HCT116 (cell line): ENCODE data around the gene TEKT3. TPM values are rescaled to one million over a fixed set of nuclear protein-coding genes. Genes with fewer than 3 reads are reported as not detected.

Experiments used
- ATAC-seq: fragments of 200-7000 bp; cut with Tn5 transposase; 2 replicates; pipeline ENCODE4 v1.9.1; 2020; ENCODE audit warnings: mild to moderate bottlenecking, moderate library complexity
- BruUV-seq: library from RNA; stranded (reverse); fragments of 400-500 nt; replicated peaks from 2 replicates; lab custom pipeline; 2021; lab: Mats Ljungman, UMichigan
- CTCF ChIA-PET: fragments of 300-600 bp; sonication (Branson Sonifier 250); formaldehyde crosslinking; loops from one replicate; lab custom pipeline; 2021; ENCODE audit warnings: antibody characterized with exemption; lab: Charles Lee
- POLR2A ChIA-PET: fragments of 300-600, 350-600 bp; sonication (Branson Sonifier 250); formaldehyde crosslinking; loops from one replicate; lab custom pipeline; 2021; ENCODE audit warnings: antibody characterized with exemption; lab: Charles Lee
- RAD21 ChIA-PET, 2 experiments: fragments of 300-600 bp; sonication (Branson Sonifier 250); formaldehyde crosslinking; loops; one replicate each; lab custom pipeline; 2023; ENCODE audit warnings: low total read pairs in 2 of 2; ENCODE audit not compliant: uncharacterized antibody in 2 of 2, unreplicated experiment in 2 of 2, low non-redundant PET in 1 of 2; lab: Charles Lee
- DNase-seq: peaks from one replicate; pipeline ENCODE4 v3.0.0-alpha.2; 2010; ENCODE audit warnings: low read depth, low spot score
- H2AFZ ChIP-seq: fragments of 200-600 bp; shearing (Covaris generic), sonication (generic); 2 replicates; pipeline ENCODE4 v1.6.1; 2017; ENCODE audit warnings: low read depth, mixed run types, mixed read lengths, antibody characterized with exemption, low read length; ENCODE audit not compliant: poor library complexity, severe bottlenecking
- H3K27ac ChIP-seq: 2 replicates; pipeline ENCODE4 v1.5.1; 2012; ENCODE audit warnings: low read depth, low read length
- H3K27me3 ChIP-seq: fragments of 200-600 bp; sonication (generic); 2 replicates; pipeline ENCODE4 v1.6.1; 2016; ENCODE audit warnings: mixed run types, low read length, mixed read lengths; ENCODE audit not compliant: insufficient read depth
- H3K36me3 ChIP-seq, 2 experiments: fragments of 200-500 bp in 1 of 2; fragments of 200-600 bp in 1 of 2; sonication (Bioruptor generic) in 1 of 2; sonication (generic) in 1 of 2; 2 replicates each; pipeline versions ENCODE4 v1.5.1 to v1.6.1; 2014 to 2016; ENCODE audit warnings: low read length in 2 of 2, inconsistent platforms in 1 of 2, mixed read lengths in 1 of 2, mixed run types in 1 of 2; ENCODE audit not compliant: insufficient read depth in 2 of 2, control insufficient read depth in 1 of 2
- H3K4me1 ChIP-seq, 2 experiments: fragments of 200-600 bp in 1 of 2; sonication (generic) in 1 of 2; 2 replicates each; pipeline versions ENCODE4 v1.5.1 to v1.6.1; 2012 to 2017; ENCODE audit warnings: low read length in 2 of 2, inconsistent platforms in 1 of 2, mild to moderate bottlenecking in 1 of 2, mixed read lengths in 1 of 2, mixed run types in 1 of 2, moderate library complexity in 1 of 2; ENCODE audit not compliant: insufficient read depth in 2 of 2, control insufficient read depth in 1 of 2
- H3K4me2 ChIP-seq: fragments of 200-600 bp; sonication (generic); 2 replicates; pipeline ENCODE4 v1.6.1; 2017; ENCODE audit warnings: mixed run types, low read length, mixed read lengths
- H3K4me3 ChIP-seq, 2 experiments: fragments of 200-600 bp in 1 of 2; sonication (generic) in 1 of 2; replicated peaks in 1 of 2; 2 replicates each; pipeline ENCODE4 v1.5.1; 2011 to 2016; ENCODE audit warnings: low read length in 2 of 2, control low read depth in 1 of 2, low read depth in 1 of 2, mild to moderate bottlenecking in 1 of 2, mixed read lengths in 1 of 2, mixed run types in 1 of 2
- H3K79me2 ChIP-seq: fragments of 200-600 bp; sonication (generic); 2 replicates; pipeline ENCODE4 v1.6.1; 2017; ENCODE audit warnings: mild to moderate bottlenecking, mixed run types, low read length, moderate library complexity, mixed read lengths; ENCODE audit not compliant: insufficient read depth
- H3K9ac ChIP-seq: fragments of 200-600 bp; sonication (generic); 2 replicates; pipeline ENCODE4 v1.6.1; 2016; ENCODE audit warnings: low read length, mixed read lengths
- H3K9me2 ChIP-seq: fragments of 200-600 bp; sonication (generic), shearing (Covaris generic); 2 replicates; pipeline ENCODE4 v1.6.1; 2017; ENCODE audit warnings: mixed run types, mild to moderate bottlenecking, moderate library complexity; ENCODE audit not compliant: insufficient read depth
- H3K9me3 ChIP-seq, 2 experiments: fragments of 200-500 bp in 1 of 2; fragments of 200-600 bp in 1 of 2; sonication (Bioruptor generic) in 1 of 2; sonication (generic) in 1 of 2; 2 replicates each; pipeline ENCODE4 v1.6.1; 2014 to 2017; ENCODE audit warnings: low read length in 2 of 2, mixed read lengths in 2 of 2, inconsistent platforms in 1 of 2, low read depth in 1 of 2, mild to moderate bottlenecking in 1 of 2, mixed run types in 1 of 2, moderate library complexity in 1 of 2; ENCODE audit not compliant: control insufficient read depth in 1 of 2, insufficient read depth in 1 of 2
- H4K20me1 ChIP-seq: fragments of 200-600 bp; sonication (generic), shearing (Covaris generic); 2 replicates; pipeline ENCODE4 v1.6.1; 2017; ENCODE audit warnings: mixed run types, mild to moderate bottlenecking, moderate library complexity; ENCODE audit not compliant: insufficient read depth
- CBX3 ChIP-seq: IDR thresholded peaks from 2 replicates; pipeline ENCODE4 v1.6.1; 2012; ENCODE audit warnings: low read depth
- CEBPB ChIP-seq: IDR thresholded peaks from 2 replicates; pipeline ENCODE4 v1.6.1; 2012; ENCODE audit warnings: low read depth
- EGR1 ChIP-seq: IDR thresholded peaks from 2 replicates; pipeline ENCODE4 v1.6.1; 2012; ENCODE audit warnings: low read depth
- EZH2 ChIP-seq: fragments of 200-600 bp; sonication (generic); IDR thresholded peaks from 2 replicates; pipeline ENCODE4 v1.6.1; 2017; ENCODE audit warnings: antibody characterized with exemption, mixed run types
- EZH2phosphoT487 ChIP-seq: fragments of 200-600 bp; IDR thresholded peaks from 2 replicates; pipeline ENCODE4 v1.6.1; 2018; ENCODE audit warnings: antibody characterized with exemption, borderline replicate concordance
- FOSL1 ChIP-seq: IDR thresholded peaks from 2 replicates; pipeline ENCODE4 v1.6.1; 2012; ENCODE audit warnings: low read depth
- POLR2A ChIP-seq: IDR thresholded peaks from 2 replicates; pipeline ENCODE4 v1.7.0; 2011; ENCODE audit warnings: borderline replicate concordance; ENCODE audit not compliant: insufficient read depth, insufficient read length; ENCODE audit errors: extremely low read depth
- POLR2AphosphoS5 ChIP-seq: IDR thresholded peaks from 2 replicates; pipeline ENCODE4 v1.6.1; 2011; ENCODE audit warnings: mild to moderate bottlenecking, low read depth, low read length, moderate library complexity
- RAD21 ChIP-seq: IDR thresholded peaks from 2 replicates; pipeline ENCODE4 v1.6.1; 2012; ENCODE audit warnings: low read depth, mild to moderate bottlenecking
- SIN3A ChIP-seq: IDR thresholded peaks from 2 replicates; pipeline ENCODE4 v1.6.1; 2012; ENCODE audit warnings: low read depth
- SRF ChIP-seq: IDR thresholded peaks from 2 replicates; pipeline ENCODE4 v1.6.1; 2012; ENCODE audit warnings: low read depth
- YY1 ChIP-seq: IDR thresholded peaks from 2 replicates; pipeline ENCODE4 v1.6.1; 2011; ENCODE audit warnings: low read length, low read depth, moderate library complexity, mild to moderate bottlenecking; ENCODE audit not compliant: insufficient replicate concordance; ENCODE audit errors: extremely low read depth
- ZFX ChIP-seq: fragments of 450-650 bp; IDR thresholded peaks from 2 replicates; pipeline ENCODE4 v1.6.1; 2017
- ZNF274 ChIP-seq: fragments of 200-500 bp; sonication (Bioruptor generic); IDR thresholded peaks from 2 replicates; pipeline ENCODE4 v1.6.1; 2014; ENCODE audit warnings: mild to moderate bottlenecking, low read depth, low read length, inconsistent platforms
- intact Hi-C: fragments of 100-400 bp; cut with micrococcal nuclease; formaldehyde crosslinking; loops from 2 replicates; pipeline ENCODE4 v1.10.0; 2022
- total RNA-seq: library from RNA; stranded (reverse); gene quantifications from one replicate; pipeline ENCODE4 v1.2.1, GENCODE V29; 2021; ENCODE audit not compliant: unreplicated experiment
- TF ChIP-seq, protein P1 (sequence below), 3 experiments: fragments of 200-600 bp in 1 of 3; sonication (generic) in 1 of 3; IDR thresholded peaks in 2 of 3; conservative IDR thresholded peaks in 1 of 3; 2 replicates each; pipeline ENCODE4 v1.5.1; 2012 to 2017; ENCODE audit warnings: low read depth in 2 of 3, low read length in 2 of 3, antibody characterized with exemption in 1 of 3, borderline replicate concordance in 1 of 3, control low read depth in 1 of 3, mild to moderate bottlenecking in 1 of 3, mixed read lengths in 1 of 3, mixed run types in 1 of 3, moderate library complexity in 1 of 3; ENCODE audit not compliant: insufficient read depth in 1 of 3
- TF ChIP-seq, protein P2 (sequence below): IDR thresholded peaks from 2 replicates; pipeline ENCODE4 v1.6.1; 2012

The TEKT3 gene
- total RNA-seq, 1 experiment from 2014 or later: 0.64 TPM

DNA sequence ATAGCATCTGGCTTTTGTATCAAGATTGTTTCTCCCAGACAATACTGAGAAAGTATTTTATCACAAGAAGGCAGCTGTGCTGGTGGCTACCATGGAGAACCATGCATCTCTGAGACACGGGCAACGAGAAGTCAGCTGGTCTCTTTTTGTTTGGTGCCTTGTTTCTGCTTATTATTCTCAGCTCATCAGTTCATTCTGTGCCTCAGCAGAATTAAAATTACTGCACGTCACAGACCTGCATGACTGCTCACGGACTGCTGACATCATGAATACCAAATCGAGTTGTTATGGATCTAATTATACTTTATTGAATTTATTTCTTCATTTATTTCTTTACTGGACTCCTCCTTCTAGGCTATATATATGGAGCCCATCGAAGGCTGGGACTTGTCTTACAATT is 57.3 kb downstream of the TEKT3 start:
- CTCF ChIA-PET: no interaction called here
- no peak overlapping the region for H3K4me3 ChIP-seq
- TF ChIP-seq RAD21 (no peak), SRF (no peak), SIN3A (no peak), EZH2phosphoT487 (no peak), POLR2A (no peak), YY1 (no peak), POLR2AphosphoS5 (no peak), CBX3 (no peak), CEBPB (no peak), ZFX (no peak), EGR1 (no peak), EZH2 (no peak), ZNF274 (no peak), FOSL1 (no peak)
- TF ChIP-seq, protein P1, sequence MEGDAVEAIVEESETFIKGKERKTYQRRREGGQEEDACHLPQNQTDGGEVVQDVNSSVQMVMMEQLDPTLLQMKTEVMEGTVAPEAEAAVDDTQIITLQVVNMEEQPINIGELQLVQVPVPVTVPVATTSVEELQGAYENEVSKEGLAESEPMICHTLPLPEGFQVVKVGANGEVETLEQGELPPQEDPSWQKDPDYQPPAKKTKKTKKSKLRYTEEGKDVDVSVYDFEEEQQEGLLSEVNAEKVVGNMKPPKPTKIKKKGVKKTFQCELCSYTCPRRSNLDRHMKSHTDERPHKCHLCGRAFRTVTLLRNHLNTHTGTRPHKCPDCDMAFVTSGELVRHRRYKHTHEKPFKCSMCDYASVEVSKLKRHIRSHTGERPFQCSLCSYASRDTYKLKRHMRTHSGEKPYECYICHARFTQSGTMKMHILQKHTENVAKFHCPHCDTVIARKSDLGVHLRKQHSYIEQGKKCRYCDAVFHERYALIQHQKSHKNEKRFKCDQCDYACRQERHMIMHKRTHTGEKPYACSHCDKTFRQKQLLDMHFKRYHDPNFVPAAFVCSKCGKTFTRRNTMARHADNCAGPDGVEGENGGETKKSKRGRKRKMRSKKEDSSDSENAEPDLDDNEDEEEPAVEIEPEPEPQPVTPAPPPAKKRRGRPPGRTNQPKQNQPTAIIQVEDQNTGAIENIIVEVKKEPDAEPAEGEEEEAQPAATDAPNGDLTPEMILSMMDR (IDR thresholded peaks at IDR 0.05 in 2 of 3, conservative IDR thresholded peaks at IDR 0.05 in 1 of 3; ENCODE audit: borderline replicate concordance in 1 of 3, insufficient read depth in 1 of 3, low read depth in 2 of 3, low read length in 2 of 3): no peak
- TF ChIP-seq, protein P2, sequence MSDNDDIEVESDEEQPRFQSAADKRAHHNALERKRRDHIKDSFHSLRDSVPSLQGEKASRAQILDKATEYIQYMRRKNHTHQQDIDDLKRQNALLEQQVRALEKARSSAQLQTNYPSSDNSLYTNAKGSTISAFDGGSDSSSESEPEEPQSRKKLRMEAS: no peak
- intact Hi-C loops: no loop called here
- H3K27me3 ChIP-seq: no peaks in the 10 kb centered on the region
- no peak overlapping the region for H2AFZ ChIP-seq
- H3K4me1 ChIP-seq: peaks cover 0 to 4% of the 10 kb centered on the region in 2 experiments; a peak in 2 of 4 replicates
- POLR2A ChIA-PET: no interaction called here
- RAD21 ChIA-PET: interaction anchor here in 1 of 2 experiments (0.6 kb wide), 1 partner anchor 63 kb away, joined by 5 read pairs; no protein-coding TSS in a partner anchor
- no peak overlapping the region for H3K4me2 ChIP-seq
- H3K9me2 ChIP-seq: no peaks in the 10 kb centered on the region
- no peaks in the 10 kb centered on the region for H3K79me2 ChIP-seq
- no peaks in the 10 kb centered on the region for H3K9me3 ChIP-seq
- H3K9ac ChIP-seq: no peak overlapping the region
- no peak for DNase-seq
- no TSS peak for BruUV-seq
- H4K20me1 ChIP-seq: no peaks in the 10 kb centered on the region
- H3K27ac ChIP-seq: no peak overlapping the region
- H3K36me3 ChIP-seq: no peaks in the 10 kb centered on the region
- ATAC-seq: no peak
